ENCODE results near the gene KANK3. TPM values are rescaled to one million over a fixed set of nuclear protein-coding genes. Genes with fewer than 3 reads are reported as not detected.

The KANK3 gene
- total and polyA plus RNA-seq, 12 donors = 10.2 to 34.0 (median 17.3) TPM

DNA sequence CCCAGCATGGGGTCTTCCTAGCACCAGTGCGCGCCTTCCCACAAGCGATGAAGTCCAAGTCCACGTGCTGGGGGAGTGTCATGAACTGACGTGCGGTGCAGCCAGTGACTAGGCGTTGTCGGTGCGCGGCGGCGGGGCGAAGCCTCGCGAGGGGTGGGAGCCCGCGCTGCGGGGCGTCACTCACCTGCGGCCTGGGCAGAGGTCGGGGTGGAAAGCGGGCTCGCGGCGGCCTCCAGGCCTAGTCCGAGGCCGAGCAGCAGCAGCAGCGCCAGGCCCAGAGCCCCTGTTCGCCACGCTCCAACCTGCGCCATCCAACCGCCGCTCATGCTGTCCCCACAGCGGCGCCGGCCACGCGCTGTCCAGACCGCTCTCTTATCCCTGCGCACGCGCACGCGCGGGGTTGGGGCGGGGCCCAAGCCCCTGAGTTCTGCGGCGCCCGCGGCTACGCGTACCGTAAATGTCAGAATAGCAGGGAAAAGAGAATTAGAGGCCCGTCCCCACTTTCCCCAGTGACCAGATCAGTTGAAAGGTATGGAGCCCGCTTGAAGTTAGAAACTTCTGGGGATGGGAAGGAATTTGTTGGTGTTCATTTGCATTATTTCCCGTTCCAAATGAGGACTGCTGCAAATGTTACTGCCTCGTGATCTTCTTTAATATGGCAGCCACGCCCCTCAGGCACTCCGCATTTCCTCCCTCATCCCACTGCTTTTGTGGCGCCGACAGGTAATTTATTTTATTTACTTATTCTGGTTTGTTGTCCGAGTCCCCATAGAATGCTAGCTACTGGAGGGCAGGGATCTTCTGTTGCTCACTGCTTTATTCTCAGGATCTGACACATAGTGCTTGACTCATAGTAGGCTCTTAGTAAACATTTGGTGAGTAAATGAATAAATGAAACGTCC, 34.8 kb downstream of the KANK3 start, which contains the start of gene CD320:
CD320 (minus strand) TSS at position 394 of the 902 bp plus-strand sequence; CDS start at position 326, 68 bp downstream.
- Histone ChIP-seq H3K27me3 (peaks cover 0 to 5% (median 0%) of the 10 kb centered on the region in 7 donors), H3K4me3 (peak within 1 kb of the TSS; percentile 48 to 76 (median 63)), H3K27ac (peak within 1 kb of the TSS in 9 of 10 donors; percentile 33 to 83 (median 65)), H3K36me3 (peaks cover 0 to 41% (median 17%) of the 10 kb centered on the region in 9 donors), H3K9me3 (no peaks in the 10 kb centered on the region), H3K4me1 (peaks cover 9 to 56% (median 44%) of the 10 kb centered on the region in 9 donors)
- WGBS, 2 donors = 0 to 1% methylated on average over 59 to 63 of the region's 63 CpGs
- TF ChIP-seq, protein P1, sequence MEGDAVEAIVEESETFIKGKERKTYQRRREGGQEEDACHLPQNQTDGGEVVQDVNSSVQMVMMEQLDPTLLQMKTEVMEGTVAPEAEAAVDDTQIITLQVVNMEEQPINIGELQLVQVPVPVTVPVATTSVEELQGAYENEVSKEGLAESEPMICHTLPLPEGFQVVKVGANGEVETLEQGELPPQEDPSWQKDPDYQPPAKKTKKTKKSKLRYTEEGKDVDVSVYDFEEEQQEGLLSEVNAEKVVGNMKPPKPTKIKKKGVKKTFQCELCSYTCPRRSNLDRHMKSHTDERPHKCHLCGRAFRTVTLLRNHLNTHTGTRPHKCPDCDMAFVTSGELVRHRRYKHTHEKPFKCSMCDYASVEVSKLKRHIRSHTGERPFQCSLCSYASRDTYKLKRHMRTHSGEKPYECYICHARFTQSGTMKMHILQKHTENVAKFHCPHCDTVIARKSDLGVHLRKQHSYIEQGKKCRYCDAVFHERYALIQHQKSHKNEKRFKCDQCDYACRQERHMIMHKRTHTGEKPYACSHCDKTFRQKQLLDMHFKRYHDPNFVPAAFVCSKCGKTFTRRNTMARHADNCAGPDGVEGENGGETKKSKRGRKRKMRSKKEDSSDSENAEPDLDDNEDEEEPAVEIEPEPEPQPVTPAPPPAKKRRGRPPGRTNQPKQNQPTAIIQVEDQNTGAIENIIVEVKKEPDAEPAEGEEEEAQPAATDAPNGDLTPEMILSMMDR (IDR thresholded peaks at IDR 0.05) = no peak
- intact Hi-C loops (cut with DNase I) = loop anchor here in 1 of 10 donors (5.0 kb wide), 1 partner anchor 41 kb away; no protein-coding TSS in a partner anchor
- DNase-seq (peak; percentile 90 to 93), ATAC-seq (peak; percentile 93 to 96 (median 94))

DNA sequence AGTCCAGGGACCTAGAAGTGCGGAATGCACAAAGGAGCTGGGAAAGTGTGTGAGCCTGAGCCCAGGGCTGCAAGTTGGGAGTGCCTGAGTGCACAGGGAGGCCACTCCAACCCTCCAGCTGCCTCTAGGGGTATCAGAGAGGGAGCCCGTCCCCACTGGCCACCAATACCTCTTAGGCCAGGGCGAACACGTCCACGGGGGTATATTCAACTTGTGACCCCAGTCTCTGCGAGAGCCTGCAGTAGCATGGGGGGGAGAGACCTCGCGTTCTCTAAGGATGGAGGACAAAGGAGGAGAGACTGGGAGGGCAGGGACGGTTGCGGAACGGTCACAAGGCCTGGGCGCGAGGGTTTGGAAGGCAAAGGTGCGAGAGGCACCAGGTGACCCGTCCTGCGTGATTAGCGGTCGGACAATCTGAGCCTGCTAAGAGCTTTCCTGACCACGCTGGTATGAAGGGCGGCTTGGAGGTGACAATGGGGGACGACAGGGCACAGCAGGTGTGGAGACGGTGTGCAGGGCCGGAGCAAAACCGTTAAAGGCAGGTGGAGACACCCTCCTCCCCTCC, 35.6 kb downstream of the KANK3 start:
- H3K9me3 ChIP-seq = no peaks in the 10 kb centered on the region
- WGBS, 2 donors = 14 to 18% methylated on average over 24 of the region's 24 CpGs
- TF ChIP-seq, protein P1 (IDR thresholded peaks at IDR 0.05) = no peak
- peaks cover 12 to 56% (median 46%) of the 10 kb centered on the region in 9 donors for H3K4me1 ChIP-seq
- peak overlapping the region; percentile 48 to 76 (median 63) for H3K4me3 ChIP-seq
- DNase-seq (no peak), ATAC-seq (peak in 3 of 8 donors; percentile 1 to 8 (median 2))
- peaks cover 0 to 5% (median 0%) of the 10 kb centered on the region in 7 donors for H3K27me3 ChIP-seq
- intact Hi-C loops (cut with DNase I) = loop anchor here in 1 of 10 donors (5.0 kb wide), 1 partner anchor 40 kb away; no protein-coding TSS in a partner anchor
- H3K27ac ChIP-seq = peak overlapping the region in 9 of 10 donors; percentile 33 to 83 (median 65)
- H3K36me3 ChIP-seq = peaks cover 0 to 34% (median 17%) of the 10 kb centered on the region in 9 donors

DNA sequence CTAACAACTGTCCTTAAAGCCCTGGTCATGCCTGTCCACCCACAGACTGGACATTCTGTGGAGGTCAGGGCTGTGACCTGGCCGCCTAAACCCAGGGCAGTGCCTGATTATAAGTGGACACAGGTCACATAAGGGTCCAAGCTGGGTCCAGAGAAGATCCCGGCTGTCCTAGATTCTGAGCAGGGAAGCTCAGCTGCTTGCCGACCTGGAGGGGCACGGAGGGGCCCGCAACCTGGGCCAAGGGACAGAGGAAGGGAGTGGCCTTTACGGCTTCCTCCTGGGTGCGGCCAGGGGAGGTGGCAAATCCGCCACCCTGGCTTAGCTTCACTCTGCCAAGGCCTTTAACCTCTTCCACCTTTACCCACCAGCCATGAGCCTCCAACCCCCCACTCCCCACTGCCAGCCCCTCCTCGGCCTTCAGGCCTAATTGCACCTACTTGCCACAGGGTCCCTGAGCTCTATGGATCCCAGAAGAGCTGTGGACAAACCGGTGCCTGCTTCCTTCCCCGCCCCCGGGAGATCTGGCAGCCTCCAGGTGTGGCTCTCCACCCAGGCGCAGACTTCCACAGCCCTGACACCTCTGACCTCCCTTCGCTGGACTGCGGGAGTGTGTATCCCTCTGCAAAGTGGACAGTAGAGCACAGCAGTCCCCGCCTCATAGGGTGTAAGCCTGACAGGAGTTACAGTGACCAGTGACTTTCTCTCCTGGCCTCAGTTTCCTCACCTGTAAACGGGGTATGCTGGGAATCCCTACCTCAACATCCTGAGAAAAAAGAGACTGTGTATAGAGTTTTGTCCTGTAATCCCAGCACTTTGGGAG, 36.6 kb downstream of the KANK3 start:
- H3K4me1 ChIP-seq = peaks cover 7 to 54% (median 36%) of the 10 kb centered on the region in 9 donors
- no peaks in the 10 kb centered on the region for H3K9me3 ChIP-seq
- peak in 1 of 2 donors; percentile 3 for DNase-seq
- peak overlapping the region in 5 of 10 donors; percentile 56 to 76 (median 65) for H3K4me3 ChIP-seq
- WGBS, 2 donors = 68 to 72% methylated on average over 17 of the region's 17 CpGs
- H3K36me3 ChIP-seq = peaks cover 0 to 29% (median 16%) of the 10 kb centered on the region in 9 donors
- intact Hi-C loops (cut with DNase I) = loop anchor here in 1 of 10 donors (5.0 kb wide), 1 partner anchor 39 kb away; no protein-coding TSS in a partner anchor
- ATAC-seq = no peak
- H3K27me3 ChIP-seq = peaks cover 0 to 5% (median 0%) of the 10 kb centered on the region in 7 donors
- TF ChIP-seq, protein P1 (IDR thresholded peaks at IDR 0.05) = no peak
- peak overlapping the region in 8 of 10 donors; percentile 3 to 68 (median 37) for H3K27ac ChIP-seq

Data from heart right ventricle (tissue), 16 donors.